HCT116 (cell line): ENCODE results near the gene GMPR2. TPM values are rescaled to one million over a fixed set of nuclear protein-coding genes. Genes with fewer than 3 reads are reported as not detected.

ENCODE experiments used
- ATAC-seq: fragments of 200-7000 bp; cut with Tn5 transposase; 2 replicates; pipeline ENCODE4 v1.9.1; 2020; ENCODE audit warnings: mild to moderate bottlenecking, moderate library complexity
- BruUV-seq: library from RNA; stranded (reverse); fragments of 400-500 nt; replicated peaks from 2 replicates; lab custom pipeline; 2021; lab: Mats Ljungman, UMichigan
- CTCF ChIA-PET: fragments of 300-600 bp; sonication (Branson Sonifier 250); formaldehyde crosslinking; loops from one replicate; lab custom pipeline; 2021; ENCODE audit warnings: antibody characterized with exemption; lab: Charles Lee
- POLR2A ChIA-PET: fragments of 300-600, 350-600 bp; sonication (Branson Sonifier 250); formaldehyde crosslinking; loops from one replicate; lab custom pipeline; 2021; ENCODE audit warnings: antibody characterized with exemption; lab: Charles Lee
- RAD21 ChIA-PET, 2 experiments: fragments of 300-600 bp; sonication (Branson Sonifier 250); formaldehyde crosslinking; loops; one replicate each; lab custom pipeline; 2023; ENCODE audit warnings: low total read pairs in 2 of 2; ENCODE audit not compliant: uncharacterized antibody in 2 of 2, unreplicated experiment in 2 of 2, low non-redundant PET in 1 of 2; lab: Charles Lee
- DNase-seq: peaks from one replicate; pipeline ENCODE4 v3.0.0-alpha.2; 2010; ENCODE audit warnings: low read depth, low spot score
- H2AFZ ChIP-seq: fragments of 200-600 bp; shearing (Covaris generic), sonication (generic); 2 replicates; pipeline ENCODE4 v1.6.1; 2017; ENCODE audit warnings: low read depth, mixed run types, mixed read lengths, antibody characterized with exemption, low read length; ENCODE audit not compliant: poor library complexity, severe bottlenecking
- H3K27ac ChIP-seq: 2 replicates; pipeline ENCODE4 v1.5.1; 2012; ENCODE audit warnings: low read depth, low read length
- H3K27me3 ChIP-seq: fragments of 200-600 bp; sonication (generic); 2 replicates; pipeline ENCODE4 v1.6.1; 2016; ENCODE audit warnings: mixed run types, low read length, mixed read lengths; ENCODE audit not compliant: insufficient read depth
- H3K36me3 ChIP-seq, 2 experiments: fragments of 200-500 bp in 1 of 2; fragments of 200-600 bp in 1 of 2; sonication (Bioruptor generic) in 1 of 2; sonication (generic) in 1 of 2; 2 replicates each; pipeline versions ENCODE4 v1.5.1 to v1.6.1; 2014 to 2016; ENCODE audit warnings: low read length in 2 of 2, inconsistent platforms in 1 of 2, mixed read lengths in 1 of 2, mixed run types in 1 of 2; ENCODE audit not compliant: insufficient read depth in 2 of 2, control insufficient read depth in 1 of 2
- H3K4me1 ChIP-seq, 2 experiments: fragments of 200-600 bp in 1 of 2; sonication (generic) in 1 of 2; 2 replicates each; pipeline versions ENCODE4 v1.5.1 to v1.6.1; 2012 to 2017; ENCODE audit warnings: low read length in 2 of 2, inconsistent platforms in 1 of 2, mild to moderate bottlenecking in 1 of 2, mixed read lengths in 1 of 2, mixed run types in 1 of 2, moderate library complexity in 1 of 2; ENCODE audit not compliant: insufficient read depth in 2 of 2, control insufficient read depth in 1 of 2
- H3K4me2 ChIP-seq: fragments of 200-600 bp; sonication (generic); 2 replicates; pipeline ENCODE4 v1.6.1; 2017; ENCODE audit warnings: mixed run types, low read length, mixed read lengths
- H3K4me3 ChIP-seq, 2 experiments: fragments of 200-600 bp in 1 of 2; sonication (generic) in 1 of 2; replicated peaks in 1 of 2; 2 replicates each; pipeline ENCODE4 v1.5.1; 2011 to 2016; ENCODE audit warnings: low read length in 2 of 2, control low read depth in 1 of 2, low read depth in 1 of 2, mild to moderate bottlenecking in 1 of 2, mixed read lengths in 1 of 2, mixed run types in 1 of 2
- H3K79me2 ChIP-seq: fragments of 200-600 bp; sonication (generic); 2 replicates; pipeline ENCODE4 v1.6.1; 2017; ENCODE audit warnings: mild to moderate bottlenecking, mixed run types, low read length, moderate library complexity, mixed read lengths; ENCODE audit not compliant: insufficient read depth
- H3K9ac ChIP-seq: fragments of 200-600 bp; sonication (generic); 2 replicates; pipeline ENCODE4 v1.6.1; 2016; ENCODE audit warnings: low read length, mixed read lengths
- H3K9me2 ChIP-seq: fragments of 200-600 bp; sonication (generic), shearing (Covaris generic); 2 replicates; pipeline ENCODE4 v1.6.1; 2017; ENCODE audit warnings: mixed run types, mild to moderate bottlenecking, moderate library complexity; ENCODE audit not compliant: insufficient read depth
- H3K9me3 ChIP-seq, 2 experiments: fragments of 200-500 bp in 1 of 2; fragments of 200-600 bp in 1 of 2; sonication (Bioruptor generic) in 1 of 2; sonication (generic) in 1 of 2; 2 replicates each; pipeline ENCODE4 v1.6.1; 2014 to 2017; ENCODE audit warnings: low read length in 2 of 2, mixed read lengths in 2 of 2, inconsistent platforms in 1 of 2, low read depth in 1 of 2, mild to moderate bottlenecking in 1 of 2, mixed run types in 1 of 2, moderate library complexity in 1 of 2; ENCODE audit not compliant: control insufficient read depth in 1 of 2, insufficient read depth in 1 of 2
- H4K20me1 ChIP-seq: fragments of 200-600 bp; sonication (generic), shearing (Covaris generic); 2 replicates; pipeline ENCODE4 v1.6.1; 2017; ENCODE audit warnings: mixed run types, mild to moderate bottlenecking, moderate library complexity; ENCODE audit not compliant: insufficient read depth
- JUND ChIP-seq: IDR thresholded peaks from 2 replicates; pipeline ENCODE4 v1.6.1; 2012
- POLR2A ChIP-seq: IDR thresholded peaks from 2 replicates; pipeline ENCODE4 v1.7.0; 2011; ENCODE audit warnings: borderline replicate concordance; ENCODE audit not compliant: insufficient read depth, insufficient read length; ENCODE audit errors: extremely low read depth
- RAD21 ChIP-seq: IDR thresholded peaks from 2 replicates; pipeline ENCODE4 v1.6.1; 2012; ENCODE audit warnings: low read depth, mild to moderate bottlenecking
- SP1 ChIP-seq: IDR thresholded peaks from 2 replicates; pipeline ENCODE4 v1.6.1; 2012; ENCODE audit warnings: low read depth
- ZFX ChIP-seq: fragments of 450-650 bp; IDR thresholded peaks from 2 replicates; pipeline ENCODE4 v1.6.1; 2017
- intact Hi-C: fragments of 100-400 bp; cut with micrococcal nuclease; formaldehyde crosslinking; loops from 2 replicates; pipeline ENCODE4 v1.10.0; 2022
- total RNA-seq: library from RNA; stranded (reverse); gene quantifications from one replicate; pipeline ENCODE4 v1.2.1, GENCODE V29; 2021; ENCODE audit not compliant: unreplicated experiment
- TF ChIP-seq, protein P1 (sequence below): IDR thresholded peaks from 2 replicates; pipeline ENCODE4 v1.6.1; 2012
- TF ChIP-seq, protein P2 (sequence below): IDR thresholded peaks from 2 replicates; pipeline ENCODE4 v1.6.1; 2011; ENCODE audit warnings: mild to moderate bottlenecking, low read length, moderate library complexity; ENCODE audit not compliant: insufficient replicate concordance; ENCODE audit errors: extremely low read depth
- TF ChIP-seq, protein P3 (sequence below): IDR thresholded peaks from 2 replicates; pipeline ENCODE4 v1.6.1; 2012
- TF ChIP-seq, protein P4 (sequence below): IDR thresholded peaks from 2 replicates; pipeline ENCODE4 v1.6.1; 2012; ENCODE audit warnings: low read depth

Gene GMPR2
- total RNA-seq, 1 experiment from 2014 or later, result 66.9 TPM

DNA sequence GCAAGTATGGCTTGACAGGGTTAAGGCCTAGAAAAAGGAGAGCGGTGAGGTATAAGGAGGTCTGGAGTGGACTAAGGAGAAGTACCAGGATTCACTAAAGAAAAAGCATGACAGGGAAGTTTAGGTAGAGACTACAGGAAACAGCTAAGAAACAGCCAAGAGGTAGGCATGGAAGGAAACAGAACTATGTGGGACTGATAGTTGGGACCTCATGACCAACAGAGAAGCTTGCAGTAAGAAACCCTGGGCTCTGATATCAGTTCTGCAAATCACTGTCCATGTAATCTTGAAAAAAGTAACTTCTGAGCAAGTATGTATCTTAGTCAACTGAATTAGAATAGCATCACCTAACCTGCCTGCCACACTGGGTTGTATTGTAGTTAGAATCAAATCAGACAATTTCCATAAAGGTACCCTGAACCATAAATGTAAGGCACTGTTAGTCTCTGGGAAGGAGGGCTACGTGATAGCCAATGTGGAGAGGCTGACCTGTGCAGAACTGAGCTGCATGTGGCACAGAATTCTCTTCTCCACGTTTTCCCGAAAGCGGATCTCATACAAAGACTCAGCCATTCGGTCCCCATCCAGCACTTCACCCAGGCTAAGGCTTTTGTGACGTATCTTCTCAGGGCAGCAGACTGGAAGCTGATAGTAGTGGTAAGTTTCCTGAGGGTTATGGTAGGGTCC lies 38.4 kb upstream of the GMPR2 start:
- Histone ChIP-seq H4K20me1 (no peaks in the 10 kb centered on the region), H2AFZ (no peak overlapping the region), H3K4me3 (peak overlapping the region; percentile 85 to 88), H3K4me2 (peak overlapping the region; percentile 84), H3K9ac (peak overlapping the region; percentile 91; the same call in 1 of the 2 replicates), H3K4me1 (peaks cover 18 to 30% of the 10 kb centered on the region in 2 experiments), H3K36me3 (peaks cover 12% of the 10 kb centered on the region in 2 experiments; a peak in 3 of 4 replicates), H3K27me3 (no peaks in the 10 kb centered on the region), H3K9me2 (no peaks in the 10 kb centered on the region), H3K27ac (peak overlapping the region; percentile 96), H3K79me2 (peaks cover 33% of the 10 kb centered on the region), H3K9me3 (no peaks in the 10 kb centered on the region)
- POLR2A ChIA-PET, result interaction anchor here (1.3 to 1.9 kb wide), 2 partner anchors 12 to 19 kb away, joined by 4 to 8 read pairs; partner anchors contain the start of gene CHMP4A
- RAD21 ChIA-PET, result no interaction called here
- ATAC-seq, result no peak
- DNase-seq, result no peak
- TSS peak; percentile 56 for BruUV-seq
- intact Hi-C loops, result no loop called here
- CTCF ChIA-PET, result no interaction called here
- TF ChIP-seq, protein P1, sequence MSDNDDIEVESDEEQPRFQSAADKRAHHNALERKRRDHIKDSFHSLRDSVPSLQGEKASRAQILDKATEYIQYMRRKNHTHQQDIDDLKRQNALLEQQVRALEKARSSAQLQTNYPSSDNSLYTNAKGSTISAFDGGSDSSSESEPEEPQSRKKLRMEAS, result no peak
- TF ChIP-seq, protein P2, sequence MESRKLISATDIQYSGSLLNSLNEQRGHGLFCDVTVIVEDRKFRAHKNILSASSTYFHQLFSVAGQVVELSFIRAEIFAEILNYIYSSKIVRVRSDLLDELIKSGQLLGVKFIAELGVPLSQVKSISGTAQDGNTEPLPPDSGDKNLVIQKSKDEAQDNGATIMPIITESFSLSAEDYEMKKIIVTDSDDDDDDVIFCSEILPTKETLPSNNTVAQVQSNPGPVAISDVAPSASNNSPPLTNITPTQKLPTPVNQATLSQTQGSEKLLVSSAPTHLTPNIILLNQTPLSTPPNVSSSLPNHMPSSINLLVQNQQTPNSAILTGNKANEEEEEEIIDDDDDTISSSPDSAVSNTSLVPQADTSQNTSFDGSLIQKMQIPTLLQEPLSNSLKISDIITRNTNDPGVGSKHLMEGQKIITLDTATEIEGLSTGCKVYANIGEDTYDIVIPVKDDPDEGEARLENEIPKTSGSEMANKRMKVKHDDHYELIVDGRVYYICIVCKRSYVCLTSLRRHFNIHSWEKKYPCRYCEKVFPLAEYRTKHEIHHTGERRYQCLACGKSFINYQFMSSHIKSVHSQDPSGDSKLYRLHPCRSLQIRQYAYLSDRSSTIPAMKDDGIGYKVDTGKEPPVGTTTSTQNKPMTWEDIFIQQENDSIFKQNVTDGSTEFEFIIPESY, result no peak
- TF ChIP-seq, protein P3, sequence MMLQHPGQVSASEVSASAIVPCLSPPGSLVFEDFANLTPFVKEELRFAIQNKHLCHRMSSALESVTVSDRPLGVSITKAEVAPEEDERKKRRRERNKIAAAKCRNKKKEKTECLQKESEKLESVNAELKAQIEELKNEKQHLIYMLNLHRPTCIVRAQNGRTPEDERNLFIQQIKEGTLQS, result no peak
- no peak for TF ChIP-seq POLR2A
- TF ChIP-seq RAD21, result no peak
- TF ChIP-seq, protein P4, sequence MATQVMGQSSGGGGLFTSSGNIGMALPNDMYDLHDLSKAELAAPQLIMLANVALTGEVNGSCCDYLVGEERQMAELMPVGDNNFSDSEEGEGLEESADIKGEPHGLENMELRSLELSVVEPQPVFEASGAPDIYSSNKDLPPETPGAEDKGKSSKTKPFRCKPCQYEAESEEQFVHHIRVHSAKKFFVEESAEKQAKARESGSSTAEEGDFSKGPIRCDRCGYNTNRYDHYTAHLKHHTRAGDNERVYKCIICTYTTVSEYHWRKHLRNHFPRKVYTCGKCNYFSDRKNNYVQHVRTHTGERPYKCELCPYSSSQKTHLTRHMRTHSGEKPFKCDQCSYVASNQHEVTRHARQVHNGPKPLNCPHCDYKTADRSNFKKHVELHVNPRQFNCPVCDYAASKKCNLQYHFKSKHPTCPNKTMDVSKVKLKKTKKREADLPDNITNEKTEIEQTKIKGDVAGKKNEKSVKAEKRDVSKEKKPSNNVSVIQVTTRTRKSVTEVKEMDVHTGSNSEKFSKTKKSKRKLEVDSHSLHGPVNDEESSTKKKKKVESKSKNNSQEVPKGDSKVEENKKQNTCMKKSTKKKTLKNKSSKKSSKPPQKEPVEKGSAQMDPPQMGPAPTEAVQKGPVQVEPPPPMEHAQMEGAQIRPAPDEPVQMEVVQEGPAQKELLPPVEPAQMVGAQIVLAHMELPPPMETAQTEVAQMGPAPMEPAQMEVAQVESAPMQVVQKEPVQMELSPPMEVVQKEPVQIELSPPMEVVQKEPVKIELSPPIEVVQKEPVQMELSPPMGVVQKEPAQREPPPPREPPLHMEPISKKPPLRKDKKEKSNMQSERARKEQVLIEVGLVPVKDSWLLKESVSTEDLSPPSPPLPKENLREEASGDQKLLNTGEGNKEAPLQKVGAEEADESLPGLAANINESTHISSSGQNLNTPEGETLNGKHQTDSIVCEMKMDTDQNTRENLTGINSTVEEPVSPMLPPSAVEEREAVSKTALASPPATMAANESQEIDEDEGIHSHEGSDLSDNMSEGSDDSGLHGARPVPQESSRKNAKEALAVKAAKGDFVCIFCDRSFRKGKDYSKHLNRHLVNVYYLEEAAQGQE, result no peak
- no peak for TF ChIP-seq SP1
- TF ChIP-seq ZFX, result no peak
- no peak for TF ChIP-seq JUND
